H1 (cell line): ENCODE results near the gene PRKCZ. TPM values are rescaled to one million over a fixed set of nuclear protein-coding genes. Genes with fewer than 3 reads are reported as not detected.
A peak's percentile ranks its signal among the peaks of the same experiment; 100 is the strongest.

Experiments
- ATF2 ChIP-seq: IDR thresholded peaks from 2 replicates; pipeline ENCODE4 v1.6.1; 2012; ENCODE audit warnings: low read length, inconsistent platforms
- CHD7 ChIP-seq: fragments of 300-600 bp; sonication (generic); IDR thresholded peaks from 2 replicates; pipeline ENCODE4 v1.7.1; 2012; ENCODE audit warnings: low read length, moderate library complexity, mild to moderate bottlenecking, inconsistent platforms; ENCODE audit not compliant: insufficient replicate concordance
- MAX ChIP-seq: IDR thresholded peaks from 2 replicates; pipeline ENCODE4 v1.6.1; 2012; ENCODE audit warnings: inconsistent platforms
- POLR2A ChIP-seq, 2 experiments: IDR thresholded peaks; 1 replicate in 1 of 2; 2 replicates in 1 of 2; pipeline ENCODE4 v1.6.1; 2011; ENCODE audit warnings: low read depth in 2 of 2, low read length in 2 of 2, mild to moderate bottlenecking in 2 of 2; ENCODE audit errors: control extremely low read depth in 1 of 2
- SIRT6 ChIP-seq: IDR thresholded peaks from one replicate; pipeline ENCODE4 v1.7.1; 2012; ENCODE audit warnings: low read length, inconsistent platforms
- SP1 ChIP-seq: IDR thresholded peaks from 2 replicates; pipeline ENCODE4 v1.6.1; 2011; ENCODE audit warnings: low read depth, low read length
- TAF7 ChIP-seq: optimal IDR thresholded peaks from 2 replicates; pipeline ENCODE3; 2011; ENCODE audit warnings: low read depth, mild to moderate bottlenecking, inconsistent platforms, low read length, moderate library complexity, borderline replicate concordance
- polyA plus RNA-seq, 7 experiments: library from polyadenylated mRNA; depleted of rRNA in 3 of 7; stranded (reverse) in 5 of 7; unstranded in 2 of 7; fragments of >200 nt in 5 of 7; fragments of 200-250 nt in 2 of 7; gene quantifications; 1 replicate in 5 of 7; 2 replicates in 1 of 7; 4 replicates in 1 of 7; pipeline versions ENCODE4 v1.2.1 to v1.2.3, GENCODE V29; 2011 to 2013; ENCODE audit warnings: missing spikeins in 2 of 7, mixed read lengths in 2 of 7
- total RNA-seq: library from RNA; stranded (reverse); fragmentation: NEBNext Ultra II Directional; extraction: Animal tissue kit (Norgen Biotek cat#: 25700); gene quantifications from 2 replicates; pipeline ENCODE4 v1.2.1, GENCODE V29; 2021

PRKCZ gene
- total and polyA plus RNA-seq, 2 of the 8 experiments (the other 6 are each of a cell fraction or from before 2014, with no cell fraction given) = 37.4 to 45.1 TPM

GRCh38 chr1:2212532-2213491, 162.6 kb downstream of the PRKCZ start (continued):
- TF ChIP-seq CHD7 = no peak
- TF ChIP-seq SIRT6 = no peak
- TF ChIP-seq MAX = peak; percentile 58; the same call in 1 of the 2 replicates
- no peak for TF ChIP-seq SP1
- TF ChIP-seq TAF7 = no peak
- peak in 1 of 2 experiments; percentile 87; a peak in 2 of 3 replicates for TF ChIP-seq POLR2A (IDR thresholded peaks at IDR 0.05; ENCODE audit: control extremely low read depth in 1 of 2, low read depth in 2 of 2, low read length in 2 of 2)
- peak; percentile 92 for TF ChIP-seq ATF2
